Hepatocyte (in vitro differentiated cells): Measurements from ENCODE around the gene UFSP2.

Experiments
- CTCF ChIP-seq: fragments of 200-600 bp; sonication (generic); IDR thresholded peaks from 2 replicates; pipeline ENCODE4 v1.5.1; 2016; ENCODE audit warnings: antibody characterized with exemption, mild to moderate bottlenecking; ENCODE audit not compliant: poor library complexity
- EZH2 ChIP-seq: fragments of 200-600 bp; sonication (generic); IDR thresholded peaks from 2 replicates; pipeline ENCODE4 v1.6.1; 2016; ENCODE audit warnings: antibody characterized with exemption, mild to moderate bottlenecking, borderline replicate concordance

DNA sequence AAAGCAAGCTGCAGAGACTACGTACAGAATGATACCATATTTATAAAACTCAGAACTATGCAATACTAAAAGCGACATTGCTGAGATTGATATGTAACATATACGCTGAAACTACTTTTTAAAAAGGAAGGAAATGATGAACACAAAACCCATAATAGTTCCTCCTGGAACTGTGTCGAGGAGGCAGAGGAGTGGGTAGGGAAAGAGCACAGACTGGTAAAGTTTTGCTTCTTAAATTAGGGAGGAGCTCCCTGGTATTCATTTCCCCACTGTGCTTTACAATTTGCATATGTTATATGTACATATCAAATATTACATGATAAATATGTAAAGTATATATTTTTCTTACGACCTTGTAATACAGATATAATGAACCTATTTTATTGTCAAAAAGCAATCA, 13.9 kb downstream of the UFSP2 start:
- TF ChIP-seq EZH2 (no peak), CTCF (no peak)
